Measurements from ENCODE around the gene MTREX. TPM values are rescaled to one million over a fixed set of nuclear protein-coding genes. Genes with fewer than 3 reads are reported as not detected.

Gene MTREX
- total RNA-seq, 2 experiments from 2014 or later = 50.9 to 54.5 TPM

- no peaks in the 10 kb centered on the region for H3K4me1 Mint-ChIP-seq (ENCODE audit: low read depth)
- no peaks in the 10 kb centered on the region for H3K27me3 Mint-ChIP-seq
- H3K9me3 ChIP-seq (ENCODE audit: control insufficient read depth in 1 of 2, insufficient read depth in 1 of 2, low read length in 2 of 2) = no peaks in the 10 kb centered on the region
- intact Hi-C loops (cut with DNase I, micrococcal nuclease) = no loop called here
- no peaks in the 10 kb centered on the region for H3K27me3 ChIP-seq (ENCODE audit: control insufficient read depth in 1 of 2, insufficient read depth in 2 of 2, low read length in 2 of 2)
- ChIA-PET CTCF (no interaction called here), POLR2A (no interaction called here)
- no peaks in the 10 kb centered on the region for H3K4me1 ChIP-seq (ENCODE audit: insufficient read depth, low read length)
- TF ChIP-seq, protein P1, sequence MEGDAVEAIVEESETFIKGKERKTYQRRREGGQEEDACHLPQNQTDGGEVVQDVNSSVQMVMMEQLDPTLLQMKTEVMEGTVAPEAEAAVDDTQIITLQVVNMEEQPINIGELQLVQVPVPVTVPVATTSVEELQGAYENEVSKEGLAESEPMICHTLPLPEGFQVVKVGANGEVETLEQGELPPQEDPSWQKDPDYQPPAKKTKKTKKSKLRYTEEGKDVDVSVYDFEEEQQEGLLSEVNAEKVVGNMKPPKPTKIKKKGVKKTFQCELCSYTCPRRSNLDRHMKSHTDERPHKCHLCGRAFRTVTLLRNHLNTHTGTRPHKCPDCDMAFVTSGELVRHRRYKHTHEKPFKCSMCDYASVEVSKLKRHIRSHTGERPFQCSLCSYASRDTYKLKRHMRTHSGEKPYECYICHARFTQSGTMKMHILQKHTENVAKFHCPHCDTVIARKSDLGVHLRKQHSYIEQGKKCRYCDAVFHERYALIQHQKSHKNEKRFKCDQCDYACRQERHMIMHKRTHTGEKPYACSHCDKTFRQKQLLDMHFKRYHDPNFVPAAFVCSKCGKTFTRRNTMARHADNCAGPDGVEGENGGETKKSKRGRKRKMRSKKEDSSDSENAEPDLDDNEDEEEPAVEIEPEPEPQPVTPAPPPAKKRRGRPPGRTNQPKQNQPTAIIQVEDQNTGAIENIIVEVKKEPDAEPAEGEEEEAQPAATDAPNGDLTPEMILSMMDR (IDR thresholded peaks at IDR 0.05) = no peak
- DNase-seq = no peak
- no peak overlapping the region for H3K27ac Mint-ChIP-seq
- H3K4me3 Mint-ChIP-seq = no peak overlapping the region
- no peaks in the 10 kb centered on the region for H3K36me3 ChIP-seq (ENCODE audit: insufficient read depth, low read length)
- no peaks in the 10 kb centered on the region for H3K9me3 Mint-ChIP-seq
- ATAC-seq (ENCODE audit: poor library complexity) = no peak
- H3K36me3 Mint-ChIP-seq (ENCODE audit: low read depth) = peaks cover 2% of the 10 kb centered on the region
- no peak overlapping the region for H3K27ac ChIP-seq (ENCODE audit: low read depth in 1 of 2, low read length in 2 of 2)
- H3K4me3 ChIP-seq (ENCODE audit: low read length) = no peak overlapping the region
Measured at GRCh38 chr5:55472642-55473041, 164.9 kb downstream of the MTREX start.

Other genes starting within 250 kb of the MTREX start
- gene GZMA, start 205.3 kb upstream of the MTREX start, total RNA-seq = 1 to 10 TPM; 3.5 to 5.0 TPM
- gene GPX8, start 147.8 kb upstream of the MTREX start, total RNA-seq = not detected
- not detected for gene CDC20B, start 134.8 kb upstream of the MTREX start, total RNA-seq
- not detected for gene MCIDAS, start 80.7 kb upstream of the MTREX start, total RNA-seq
- not detected for gene CCNO, start 74.4 kb upstream of the MTREX start, total RNA-seq
- 10 to 100 TPM; 13.8 to 17.9 TPM for gene DHX29, start 295 bp upstream of the MTREX start, total RNA-seq
- 1 to 10 TPM; 2.9 to 3.0 TPM for gene PLPP1, start 227.0 kb downstream of the MTREX start, total RNA-seq